ENCODE measurements around the gene MAGI1.

GRCh38 chr3:65406470-65406869 lies 632.2 kb downstream of the MAGI1 start:
- no peak for TF ChIP-seq CTCF (IDR thresholded peaks at IDR 0.05)
- no peak for TF ChIP-seq POLR2A (IDR thresholded peaks at IDR 0.05)
- TF ChIP-seq EP300 (IDR thresholded peaks at IDR 0.05), result no peak
